ENCODE measurements around the gene SP6.

Gene SP6

GRCh38 chr17:47850692-47851573 is at the start of gene SP6:
TSS of gene SP6 (minus strand) at chr17:47851163. CDS start at chr17:47848429, 2,734 bp downstream.
- DNase-seq: peak; percentile 70

GRCh38 chr17:47899643-47900042 is 48.7 kb upstream of the SP6 start:
- no peak for DNase-seq

GRCh38 chr17:47898241-47898640 is 47.3 kb upstream of the SP6 start:
- no peak for DNase-seq

GRCh38 chr17:47897561-47897960 is 46.6 kb upstream of the SP6 start:
- no peak for DNase-seq

GRCh38 chr17:47896672-47897490 is 45.9 kb upstream of the SP6 start:
- no peak for DNase-seq

- peak; percentile 96 to 100 for DNase-seq
Measured at GRCh38 chr17:47895856-47896671, 45.1 kb upstream of the SP6 start, which contains the start of gene SP2. TSS of gene SP2 (plus strand) at chr17:47896236. CDS start at chr17:47896287, 51 bp downstream.

GRCh38 chr17:47895347-47895855 is 44.4 kb upstream of the SP6 start:
- DNase-seq: peak in 1 of 2 experiments; percentile 10

GRCh38 chr17:47894498-47895346 is 43.8 kb upstream of the SP6 start:
- no peak for DNase-seq

- no peak for DNase-seq
Measured at GRCh38 chr17:47891545-47892088, 40.7 kb upstream of the SP6 start.

GRCh38 chr17:47889734-47890529 is 39.0 kb upstream of the SP6 start:
- peak; percentile 84 to 94 for DNase-seq

GRCh38 chr17:47888293-47888692 is 37.3 kb upstream of the SP6 start:
- no peak for DNase-seq

GRCh38 chr17:47884905-47885730 is 34.2 kb upstream of the SP6 start:
- DNase-seq: no peak

- no peak for DNase-seq
Measured at GRCh38 chr17:47884427-47884740, 33.4 kb upstream of the SP6 start.

- no peak for DNase-seq
Measured at GRCh38 chr17:47883589-47884426, 32.8 kb upstream of the SP6 start.

GRCh38 chr17:47882695-47883588 is 32.0 kb upstream of the SP6 start:
- no peak for DNase-seq

- no peak for DNase-seq
Measured at GRCh38 chr17:47882247-47882646, 31.3 kb upstream of the SP6 start.

GRCh38 chr17:47879776-47880454 is 29.0 kb upstream of the SP6 start:
- no peak for DNase-seq
